RPMI8226 (cell line): ENCODE measurements around the gene C1QTNF8.

Source experiments
- DNase-seq: peaks from one replicate; pipeline ENCODE4 v3.0.0-alpha.2; 2015

C1QTNF8 gene

GRCh38 chr16:1040346-1040745, 55.7 kb downstream of the C1QTNF8 start:
- DNase-seq: no peak

DNA sequence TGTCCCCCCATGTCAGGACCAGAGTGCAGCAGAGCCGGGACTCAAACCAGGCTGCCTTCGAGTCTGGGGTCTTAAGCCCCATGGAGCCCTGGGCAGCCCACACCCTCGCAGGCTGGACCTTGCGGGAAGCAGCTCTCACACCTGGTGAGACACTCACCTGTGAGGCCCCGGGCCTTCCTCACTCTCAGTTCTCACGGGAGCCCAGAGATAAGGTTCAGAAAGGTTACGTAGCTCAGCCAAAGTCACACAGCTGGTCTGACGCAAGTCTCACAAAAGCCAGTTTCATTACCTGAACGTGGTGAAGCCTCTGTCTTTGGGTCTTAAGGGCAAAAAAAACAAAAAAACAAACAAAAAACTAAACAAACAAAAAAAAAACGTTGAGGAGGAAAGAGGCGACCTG, 56.3 kb downstream of the C1QTNF8 start:
- DNase-seq: peak; percentile 58

DNA sequence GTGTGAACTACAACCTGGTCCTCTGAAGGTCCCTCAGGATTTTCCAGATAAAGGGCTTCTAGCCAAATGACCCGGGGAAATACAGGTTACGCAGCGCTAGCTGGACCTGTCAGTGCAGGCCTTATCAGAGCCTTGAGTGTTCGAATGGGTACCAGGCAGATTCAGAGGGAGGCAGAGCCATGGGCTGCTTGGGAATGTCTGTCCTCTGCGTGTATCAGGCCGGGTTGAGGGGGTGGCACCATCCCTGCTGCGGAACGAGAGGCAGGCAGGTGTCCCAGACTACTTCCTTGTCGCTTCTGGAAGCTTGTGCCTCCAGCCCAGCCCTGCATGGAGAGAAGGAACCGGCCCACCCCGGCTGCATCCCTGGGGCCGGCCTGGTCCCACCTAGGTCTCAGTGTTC, 57.1 kb downstream of the C1QTNF8 start:
- DNase-seq: no peak
